HepG2 (cell line): ENCODE data around the gene ADGRG1. TPM values are rescaled to one million over a fixed set of nuclear protein-coding genes. Genes with fewer than 3 reads are reported as not detected.

Source experiments
- BHLHE40 ChIP-seq: IDR thresholded peaks from 2 replicates; pipeline ENCODE4 v1.6.1; 2011; ENCODE audit warnings: low read length, improper control_type of control experiment
- CSRNP2 ChIP-seq: sonication (generic); formaldehyde crosslinking; conservative IDR thresholded peaks from 2 replicates; pipeline ENCODE4 v1.8.0; 2022; ENCODE audit warnings: low read depth, missing genetic modification reagents
- GLMP ChIP-seq: sonication (generic); formaldehyde crosslinking; IDR thresholded peaks from 2 replicates; pipeline ENCODE4 v1.9.0; 2021; ENCODE audit warnings: missing genetic modification reagents, mild to moderate bottlenecking, borderline replicate concordance
- HNRNPL ChIP-seq: fragments of 200-400 bp; formaldehyde crosslinking; IDR thresholded peaks from 2 replicates; pipeline ENCODE4 v1.6.1; 2017; ENCODE audit warnings: mild to moderate bottlenecking, low read depth, low read length
- IKZF4 ChIP-seq: sonication (generic); formaldehyde crosslinking; IDR thresholded peaks from 2 replicates; pipeline ENCODE4 v1.5.1; 2020; ENCODE audit warnings: borderline replicate concordance, mild to moderate bottlenecking, low read depth, missing genetic modification reagents; ENCODE audit errors: not compliant biosample characterization
- PTBP1 ChIP-seq: fragments of 200-400 bp; formaldehyde crosslinking; IDR thresholded peaks from 2 replicates; pipeline ENCODE4 v1.6.1; 2018; ENCODE audit warnings: low read length, low read depth; ENCODE audit not compliant: poor library complexity, severe bottlenecking
- RBAK ChIP-seq: sonication (generic); formaldehyde crosslinking; IDR thresholded peaks from 2 replicates; pipeline ENCODE4 v1.5.1; 2020; ENCODE audit warnings: mild to moderate bottlenecking, missing genetic modification reagents
- SIX1 ChIP-seq: sonication (generic); formaldehyde crosslinking; IDR thresholded peaks from 2 replicates; pipeline ENCODE4 v1.4.0; 2020; ENCODE audit warnings: missing genetic modification reagents, borderline replicate concordance
- SRF ChIP-seq: IDR thresholded peaks from 2 replicates; pipeline ENCODE4 v1.6.1; 2011; ENCODE audit warnings: mild to moderate bottlenecking, low read depth, low read length, moderate library complexity
- TAF15 ChIP-seq: fragments of 200-400 bp; formaldehyde crosslinking; IDR thresholded peaks from one replicate; pipeline ENCODE4 v1.6.1; 2018; ENCODE audit warnings: mild to moderate bottlenecking, low read depth, low read length; ENCODE audit not compliant: poor library complexity, severe bottlenecking
- ZFX ChIP-seq: sonication (generic); formaldehyde crosslinking; IDR thresholded peaks from 2 replicates; pipeline ENCODE4 v1.4.0; 2020; ENCODE audit warnings: mild to moderate bottlenecking, low read depth, missing genetic modification reagents, moderate library complexity
- ZFY ChIP-seq: sonication (generic); formaldehyde crosslinking; IDR thresholded peaks from 2 replicates; pipeline ENCODE4 v1.4.0; 2020; ENCODE audit warnings: missing genetic modification reagents
- ZNF260 ChIP-seq: sonication (generic); formaldehyde crosslinking; IDR thresholded peaks from 2 replicates; pipeline ENCODE4 v1.4.0; 2020; ENCODE audit warnings: missing genetic modification reagents, low read depth, mild to moderate bottlenecking, borderline replicate concordance
- ZNF264 ChIP-seq: sonication (generic); formaldehyde crosslinking; IDR thresholded peaks from 2 replicates; pipeline ENCODE4 v1.4.0; 2020; ENCODE audit warnings: missing genetic modification reagents
- ZNF329 ChIP-seq: sonication (generic); formaldehyde crosslinking; IDR thresholded peaks from 2 replicates; pipeline ENCODE4 v1.9.0; 2021; ENCODE audit warnings: low read depth, mild to moderate bottlenecking, missing genetic modification reagents
- ZNF34 ChIP-seq: sonication (generic); formaldehyde crosslinking; IDR thresholded peaks from 2 replicates; pipeline ENCODE4 v1.4.0; 2020; ENCODE audit warnings: mild to moderate bottlenecking, missing genetic modification reagents, borderline replicate concordance
- ZNF343 ChIP-seq: sonication (generic); formaldehyde crosslinking; IDR thresholded peaks from 2 replicates; pipeline ENCODE4 v1.4.0; 2020; ENCODE audit warnings: mild to moderate bottlenecking, missing genetic modification reagents
- ZNF510 ChIP-seq: sonication (generic); formaldehyde crosslinking; IDR thresholded peaks from 2 replicates; pipeline ENCODE4 v1.4.0; 2020; ENCODE audit warnings: low read depth, mild to moderate bottlenecking, missing genetic modification reagents
- ZNF772 ChIP-seq: sonication (generic); formaldehyde crosslinking; IDR thresholded peaks from 2 replicates; pipeline ENCODE4 v1.5.0; 2020; ENCODE audit warnings: mild to moderate bottlenecking, missing genetic modification reagents
- polyA plus RNA-seq, 8 experiments: library from polyadenylated mRNA; depleted of rRNA in 3 of 8; stranded (reverse) in 7 of 8; unstranded in 1 of 8; fragments of >200 nt; fragmentation: Illumina TruSeq in 4 of 8; extraction: Trizol in 4 of 8; gene quantifications; 2 replicates each; pipeline versions ENCODE4 v1.2.1 to v1.2.3, GENCODE V29; 2011 to 2016; ENCODE audit warnings: low read depth in 4 of 8, missing spikeins in 1 of 8, mixed read lengths in 1 of 8; ENCODE audit not compliant: insufficient read depth in 1 of 8
- total RNA-seq, 5 experiments: library from RNA; depleted of rRNA; stranded (reverse); fragments of >200 nt; fragmentation: Illumina TruSeq; extraction: Trizol; gene quantifications; 2 replicates each; pipeline ENCODE4 v1.2.3, GENCODE V29; 2016; ENCODE audit warnings: low read depth in 1 of 5
- TF ChIP-seq, protein P1 (sequence below): sonication (generic); formaldehyde crosslinking; IDR thresholded peaks from 2 replicates; pipeline ENCODE4 v1.8.0; 2022; ENCODE audit warnings: missing genetic modification reagents, mild to moderate bottlenecking, inconsistent platforms, borderline replicate concordance
- TF ChIP-seq, protein P2 (sequence below): sonication (generic); formaldehyde crosslinking; IDR thresholded peaks from 2 replicates; pipeline ENCODE4 v1.4.0; 2020; ENCODE audit warnings: missing genetic modification reagents, borderline replicate concordance
- TF ChIP-seq, protein P3 (sequence below): sonication (generic); formaldehyde crosslinking; IDR thresholded peaks from 2 replicates; pipeline ENCODE4 v1.4.0; 2020; ENCODE audit warnings: mild to moderate bottlenecking, missing genetic modification reagents, borderline replicate concordance

The ADGRG1 gene
- total and polyA plus RNA-seq, 2 of the 13 experiments (the other 11 are each of a cell fraction or from before 2014, with no cell fraction given), result 2.7 to 5.9 TPM

DNA sequence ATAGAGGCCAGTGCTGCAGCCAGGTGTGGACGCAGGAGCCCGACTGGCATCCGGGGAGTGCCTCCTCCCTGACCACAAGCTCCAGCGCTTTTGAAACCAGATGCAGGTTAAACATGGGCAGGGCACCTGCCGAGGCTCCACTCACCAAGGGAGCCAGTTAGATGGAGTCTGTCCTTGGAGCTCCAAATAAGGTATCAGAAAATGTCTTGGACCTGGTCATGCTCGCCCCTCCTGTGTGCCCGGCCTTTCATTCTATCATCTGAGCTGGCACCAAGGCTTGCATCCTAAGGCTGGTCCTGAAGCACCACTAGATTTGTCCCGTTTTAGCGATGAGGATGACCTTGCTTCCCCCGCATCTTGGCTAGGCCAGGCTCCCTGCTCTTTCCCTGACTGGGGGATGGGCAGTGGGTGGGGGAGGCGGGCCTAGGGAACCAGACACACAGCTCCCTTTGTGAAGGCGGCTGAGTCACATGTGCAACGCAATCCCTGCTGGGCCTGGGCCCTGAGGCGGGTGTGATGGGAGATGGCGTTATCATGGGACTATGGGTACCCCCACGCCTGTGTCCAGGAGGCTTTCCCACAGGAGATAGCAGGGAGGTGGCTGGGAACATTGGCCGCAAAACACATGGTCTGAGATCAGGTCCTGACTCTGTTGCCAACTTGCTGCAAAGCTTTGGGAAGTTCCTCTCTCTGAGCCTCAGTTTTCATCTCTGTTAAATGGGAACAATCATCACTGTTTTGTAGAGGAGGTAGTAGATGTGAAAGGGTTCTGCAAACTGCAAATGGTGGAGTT, 5.0 kb upstream of the ADGRG1 start (continued):
- TF ChIP-seq GLMP (CRISPR knock-in tag), result no peak
- no peak for TF ChIP-seq TAF15
- TF ChIP-seq, protein P1, sequence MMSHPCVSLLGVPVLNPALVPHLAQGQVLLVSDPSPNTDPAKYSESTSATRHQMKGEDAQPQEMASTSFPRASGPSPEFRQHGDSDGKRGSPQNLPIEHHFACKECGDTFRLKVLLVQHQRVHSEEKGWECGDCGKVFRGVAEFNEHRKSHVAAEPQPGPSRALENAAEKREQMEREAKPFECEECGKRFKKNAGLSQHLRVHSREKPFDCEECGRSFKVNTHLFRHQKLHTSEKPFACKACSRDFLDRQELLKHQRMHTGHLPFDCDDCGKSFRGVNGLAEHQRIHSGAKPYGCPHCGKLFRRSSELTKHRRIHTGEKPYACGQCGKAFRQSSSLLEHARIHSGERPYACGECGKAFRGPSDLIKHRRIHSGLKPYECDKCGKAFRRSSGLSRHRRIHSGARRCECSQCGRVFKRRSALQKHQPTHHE (CRISPR knock-in tag), result no peak
- peak; percentile 68 for TF ChIP-seq ZFX (CRISPR knock-in tag)
- TF ChIP-seq SRF, result no peak
- peak; percentile 57 for TF ChIP-seq ZFY
- TF ChIP-seq, protein P2, sequence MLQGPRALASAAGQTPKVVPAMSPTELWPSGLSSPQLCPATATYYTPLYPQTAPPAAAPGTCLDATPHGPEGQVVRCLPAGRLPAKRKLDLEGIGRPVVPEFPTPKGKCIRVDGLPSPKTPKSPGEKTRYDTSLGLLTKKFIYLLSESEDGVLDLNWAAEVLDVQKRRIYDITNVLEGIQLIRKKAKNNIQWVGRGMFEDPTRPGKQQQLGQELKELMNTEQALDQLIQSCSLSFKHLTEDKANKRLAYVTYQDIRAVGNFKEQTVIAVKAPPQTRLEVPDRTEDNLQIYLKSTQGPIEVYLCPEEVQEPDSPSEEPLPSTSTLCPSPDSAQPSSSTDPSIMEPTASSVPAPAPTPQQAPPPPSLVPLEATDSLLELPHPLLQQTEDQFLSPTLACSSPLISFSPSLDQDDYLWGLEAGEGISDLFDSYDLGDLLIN, result no peak
- TF ChIP-seq ZNF264 (CRISPR knock-in tag), result no peak
- TF ChIP-seq, protein P3, sequence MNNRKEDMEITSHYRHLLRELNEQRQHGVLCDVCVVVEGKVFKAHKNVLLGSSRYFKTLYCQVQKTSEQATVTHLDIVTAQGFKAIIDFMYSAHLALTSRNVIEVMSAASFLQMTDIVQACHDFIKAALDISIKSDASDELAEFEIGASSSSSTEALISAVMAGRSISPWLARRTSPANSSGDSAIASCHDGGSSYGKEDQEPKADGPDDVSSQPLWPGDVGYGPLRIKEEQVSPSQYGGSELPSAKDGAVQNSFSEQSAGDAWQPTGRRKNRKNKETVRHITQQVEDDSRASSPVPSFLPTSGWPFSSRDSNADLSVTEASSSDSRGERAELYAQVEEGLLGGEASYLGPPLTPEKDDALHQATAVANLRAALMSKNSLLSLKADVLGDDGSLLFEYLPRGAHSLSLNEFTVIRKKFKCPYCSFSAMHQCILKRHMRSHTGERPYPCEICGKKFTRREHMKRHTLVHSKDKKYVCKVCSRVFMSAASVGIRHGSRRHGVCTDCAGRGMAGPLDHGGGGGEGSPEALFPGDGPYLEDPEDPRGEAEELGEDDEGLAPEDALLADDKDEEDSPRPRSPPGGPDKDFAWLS (CRISPR knock-in tag), result no peak
- TF ChIP-seq IKZF4 (CRISPR knock-in tag), result no peak
- no peak for TF ChIP-seq ZNF260
- no peak for TF ChIP-seq ZNF772 (CRISPR knock-in tag)
- no peak for TF ChIP-seq PTBP1
- peak; percentile 56; the same call in 1 of the 2 replicates for TF ChIP-seq BHLHE40
- TF ChIP-seq SIX1 (CRISPR knock-in tag), result no peak
- peak; percentile 9; the same call in 1 of the 2 replicates for TF ChIP-seq ZNF34
- no peak for TF ChIP-seq ZNF329 (CRISPR knock-in tag)
- TF ChIP-seq ZNF510 (CRISPR knock-in tag), result no peak
- TF ChIP-seq RBAK (CRISPR knock-in tag), result no peak
- TF ChIP-seq ZNF343, result no peak
- TF ChIP-seq HNRNPL, result 0 out of 2 replicates have a peak, but pooled peaks have one; percentile 48
- no peak for TF ChIP-seq CSRNP2 (CRISPR knock-in tag)
